ENCODE data around the gene PAH. TPM values are rescaled to one million over a fixed set of nuclear protein-coding genes. Genes with fewer than 3 reads are reported as not detected.

The PAH gene
- total and polyA plus RNA-seq, 2 of the 13 experiments (the other 11 are each of a cell fraction or from before 2014, with no cell fraction given): 192 to 451 TPM

GRCh38 chr12:102917026-102917787, at the start of gene PAH (continued):
- TF ChIP-seq ELK4 (CRISPR knock-in tag; IDR thresholded peaks at IDR 0.05; ENCODE audit: borderline replicate concordance) (no peak), ZNF749 (CRISPR knock-in tag; IDR thresholded peaks at IDR 0.05; ENCODE audit: borderline replicate concordance) (peak; percentile 60; the same call in 1 of the 2 replicates), ZNF235 (CRISPR knock-in tag; IDR thresholded peaks at IDR 0.05; ENCODE audit: borderline replicate concordance) (no peak), RARA (CRISPR knock-in tag; IDR thresholded peaks at IDR 0.05) (peak; percentile 59; the same call in 1 of the 2 replicates), PHF21A (CRISPR knock-in tag; IDR thresholded peaks at IDR 0.05) (peak; percentile 83), KLF12 (CRISPR knock-in tag; IDR thresholded peaks at IDR 0.05; ENCODE audit: borderline replicate concordance) (peak; percentile 83), SALL1 (CRISPR knock-in tag; IDR thresholded peaks at IDR 0.05) (peak; percentile 97), BHLHE40 (IDR thresholded peaks at IDR 0.05; ENCODE audit: low read length) (peak; percentile 85), SAP130 (CRISPR knock-in tag; IDR thresholded peaks at IDR 0.05; ENCODE audit: low read depth) (peak; percentile 96), JUND (CRISPR knock-in tag; IDR thresholded peaks at IDR 0.05) (peak; percentile 32; the same call in 1 of the 2 replicates), RFX3 (CRISPR knock-in tag; IDR thresholded peaks at IDR 0.05) (no peak), HNRNPLL (IDR thresholded peaks at IDR 0.05; ENCODE audit: low read depth, low read length, poor library complexity, severe bottlenecking) (peak; percentile 89), ZBTB42 (CRISPR knock-in tag; IDR thresholded peaks at IDR 0.05) (peak; percentile 79; the same call in 1 of the 2 replicates), ELF3 (CRISPR knock-in tag; IDR thresholded peaks at IDR 0.05) (peak; percentile 68), HDAC1 (CRISPR knock-in tag; IDR thresholded peaks at IDR 0.05) (peak; percentile 92), SPEN (CRISPR knock-in tag; IDR thresholded peaks at IDR 0.05; ENCODE audit: low read depth) (peak; percentile 52), ZNF574 (CRISPR knock-in tag; IDR thresholded peaks at IDR 0.05) (peak; percentile 30), ZC3H13 (CRISPR knock-in tag; IDR thresholded peaks at IDR 0.05) (peak; percentile 79; the same call in 1 of the 2 replicates), ZBTB34 (CRISPR knock-in tag; IDR thresholded peaks at IDR 0.05) (no peak), ARID4A (CRISPR knock-in tag; IDR thresholded peaks at IDR 0.05; ENCODE audit: borderline replicate concordance) (peak; percentile 87; the same call in 1 of the 2 replicates)

Data from HepG2 (cell line).